Upper lobe of right lung (tissue), 1 donor: ENCODE results near the gene C10orf71. TPM values are rescaled to one million over a fixed set of nuclear protein-coding genes. Genes with fewer than 3 reads are reported as not detected.
A peak's percentile ranks its signal among the peaks of the same experiment; 100 is the strongest.

ENCODE experiments used
- ATAC-seq: fragments of 200-7000 bp; cut with Tn5 transposase; one replicate; pipeline ENCODE4 v1.9.1; 2020; ENCODE audit warnings: mild to moderate bottlenecking, moderate library complexity
- DNase-seq: peaks from one replicate; pipeline ENCODE4 v3.0.0-alpha.2; 2020
- H3K27ac ChIP-seq: fragments of 200-600 bp; one replicate; pipeline ENCODE4 v1.8.0; 2022
- H3K27me3 ChIP-seq: fragments of 200-600 bp; one replicate; pipeline ENCODE4 v1.8.0; 2022; ENCODE audit warnings: mild to moderate bottlenecking
- H3K36me3 ChIP-seq: fragments of 200-600 bp; one replicate; pipeline ENCODE4 v1.8.0; 2022
- H3K4me1 ChIP-seq: fragments of 200-600 bp; one replicate; pipeline ENCODE4 v1.8.0; 2022
- H3K4me3 ChIP-seq: fragments of 200-600 bp; one replicate; pipeline ENCODE4 v1.8.0; 2022; ENCODE audit warnings: mild to moderate bottlenecking
- H3K9me3 ChIP-seq: fragments of 200-600 bp; one replicate; pipeline ENCODE4 v1.8.0; 2022
- CTCF ChIP-seq: fragments of 200-600 bp; IDR thresholded peaks from one replicate; pipeline ENCODE4 v1.8.0; 2022; ENCODE audit warnings: antibody characterized with exemption
- intact Hi-C: fragments of 100-400 bp; cut with DNase I; formaldehyde crosslinking; loops from one replicate; pipeline ENCODE4 v1.11.0; 2022
- total RNA-seq: library from RNA; stranded (reverse); fragmentation: NEBNext Ultra II Directional; extraction: Animal tissue kit (Norgen Biotek cat#: 25700); gene quantifications from one replicate; pipeline ENCODE4 v1.2.1, GENCODE V29; 2021
- donor health status: DM: no; HTN: yes; CAD: no; lungs with severe emphysema.

The C10orf71 gene
- total RNA-seq, 1 donor from 2014 or later, result not detected

GRCh38 chr10:49369216-49370162 is 70.5 kb downstream of the C10orf71 start:
- H3K9me3 ChIP-seq, result no peaks in the 10 kb centered on the region
- H3K4me3 ChIP-seq, result no peak overlapping the region
- no peaks in the 10 kb centered on the region for H3K27me3 ChIP-seq
- TF ChIP-seq CTCF, result no peak
- H3K4me1 ChIP-seq, result peaks cover 4% of the 10 kb centered on the region
- DNase-seq (peak; percentile 83), ATAC-seq (peak; percentile 83)
- no peaks in the 10 kb centered on the region for H3K36me3 ChIP-seq
- intact Hi-C loops, result no loop called here
- no peak overlapping the region for H3K27ac ChIP-seq

- no peak for TF ChIP-seq CTCF
- peaks cover 4% of the 10 kb centered on the region for H3K4me1 ChIP-seq
- no peak overlapping the region for H3K27ac ChIP-seq
- intact Hi-C loops, result no loop called here
- H3K36me3 ChIP-seq, result no peaks in the 10 kb centered on the region
- no peak overlapping the region for H3K4me3 ChIP-seq
- H3K9me3 ChIP-seq, result no peaks in the 10 kb centered on the region
- DNase-seq (no peak), ATAC-seq (no peak)
- H3K27me3 ChIP-seq, result no peaks in the 10 kb centered on the region
Observed at GRCh38 chr10:49370326-49371100, 71.5 kb downstream of the C10orf71 start.

GRCh38 chr10:49371967-49372366 is 73.0 kb downstream of the C10orf71 start:
- intact Hi-C loops, result no loop called here
- no peak for ATAC-seq
- no peaks in the 10 kb centered on the region for H3K9me3 ChIP-seq
- no peak for DNase-seq
- no peak for TF ChIP-seq CTCF
- H3K4me1 ChIP-seq, result peaks cover 4% of the 10 kb centered on the region
- no peaks in the 10 kb centered on the region for H3K36me3 ChIP-seq
- H3K4me3 ChIP-seq, result no peak overlapping the region
- H3K27me3 ChIP-seq, result no peaks in the 10 kb centered on the region
- no peak overlapping the region for H3K27ac ChIP-seq

- DNase-seq (no peak), ATAC-seq (no peak)
- Histone ChIP-seq H3K27me3 (no peaks in the 10 kb centered on the region), H3K27ac (no peak overlapping the region), H3K4me1 (no peaks in the 10 kb centered on the region), H3K36me3 (no peaks in the 10 kb centered on the region), H3K4me3 (no peak overlapping the region), H3K9me3 (no peaks in the 10 kb centered on the region)
- intact Hi-C loops, result no loop called here
- TF ChIP-seq CTCF, result no peak
Observed at GRCh38 chr10:49373361-49373760, 74.4 kb downstream of the C10orf71 start.

- Histone ChIP-seq H3K4me1 (no peaks in the 10 kb centered on the region), H3K9me3 (no peaks in the 10 kb centered on the region), H3K27ac (no peak overlapping the region), H3K36me3 (no peaks in the 10 kb centered on the region), H3K27me3 (no peaks in the 10 kb centered on the region), H3K4me3 (no peak overlapping the region)
- TF ChIP-seq CTCF, result no peak
- DNase-seq, result no peak
- ATAC-seq, result no peak
- intact Hi-C loops, result no loop called here
Observed at GRCh38 chr10:49374740-49375139, 75.8 kb downstream of the C10orf71 start.
